Renal cortex interstitium (tissue), 3 donors: ENCODE measurements around the gene STON1. TPM values are rescaled to one million over a fixed set of nuclear protein-coding genes. Genes with fewer than 3 reads are reported as not detected.

Experiments used
- polyA plus RNA-seq, 3 donors: library from polyadenylated mRNA; unstranded; fragments of 120-200 nt; gene quantifications; one replicate each; pipeline ENCODE4 v1.2.1, GENCODE V29; 2013; ENCODE audit not compliant: insufficient read length in 3 of 3

STON1 gene
- polyA plus RNA-seq, 3 donors: 31.6 to 34.5 (median 33.1) TPM

Other genes with a start within 250 kb of the STON1 start
- gene FOXN2, start 215.5 kb upstream of the STON1 start, polyA plus RNA-seq: 10 to 100 TPM; 17.0 to 21.4 (median 20.9) TPM
- gene PPP1R21, start 89.4 kb upstream of the STON1 start, polyA plus RNA-seq: 10 to 100 TPM; 33.5 to 43.3 (median 42.0) TPM
- gene GTF2A1L, start 87.7 kb downstream of the STON1 start, polyA plus RNA-seq: under 1 TPM; 0.52 to 0.86 (median 0.74) TPM
- gene LHCGR, start 225.6 kb downstream of the STON1 start, polyA plus RNA-seq: under 1 TPM; 0.19 to 0.40 (median 0.32) TPM